Parathyroid adenoma (tissue), 2 donors: ENCODE measurements around the gene YBEY.

Experiments
- H2AFZ ChIP-seq: fragments of 300-600 bp; sonication (generic); one replicate; pipeline ENCODE4 v1.7.0; 2017; ENCODE audit warnings: antibody characterized with exemption, mild to moderate bottlenecking
- H3K27ac ChIP-seq: fragments of 300-600 bp; sonication (generic); one replicate; pipeline ENCODE4 v1.7.0; 2017
- H3K27me3 ChIP-seq: fragments of 300-600 bp; sonication (generic); one replicate; pipeline ENCODE4 v1.7.0; 2017; ENCODE audit warnings: low read length; ENCODE audit not compliant: control insufficient read depth, insufficient read depth
- H3K36me3 ChIP-seq: fragments of 300-600 bp; sonication (generic); one replicate; pipeline ENCODE4 v1.7.0; 2017; ENCODE audit warnings: low read length; ENCODE audit not compliant: control insufficient read depth, insufficient read depth
- H3K4me1 ChIP-seq: fragments of 300-600 bp; sonication (generic); one replicate; pipeline ENCODE4 v1.7.0; 2017; ENCODE audit warnings: control low read depth
- H3K4me2 ChIP-seq: fragments of 300-600 bp; sonication (generic); one replicate; pipeline ENCODE4 v1.7.0; 2017; ENCODE audit warnings: low read length
- H3K4me3 ChIP-seq: fragments of 300-600 bp; sonication (generic); one replicate; pipeline ENCODE4 v1.7.0; 2017; ENCODE audit warnings: low read depth, low read length
- H3K79me2 ChIP-seq: fragments of 300-600 bp; sonication (generic); one replicate; pipeline ENCODE4 v1.7.0; 2017; ENCODE audit warnings: control low read depth
- H3K9ac ChIP-seq: fragments of 300-600 bp; sonication (generic); one replicate; pipeline ENCODE4 v1.7.0; 2017; ENCODE audit warnings: mild to moderate bottlenecking
- H3K9me3 ChIP-seq: fragments of 300-600 bp; sonication (generic); one replicate; pipeline ENCODE4 v1.7.0; 2017; ENCODE audit warnings: low read length; ENCODE audit not compliant: control insufficient read depth
- TF ChIP-seq, protein P1 (sequence below): fragments of 300-600 bp; sonication (generic); IDR thresholded peaks from one replicate; pipeline ENCODE4 v1.7.0; 2017; ENCODE audit warnings: antibody characterized with exemption, mild to moderate bottlenecking
- donor health status: primary hyperparathyroidism.

Gene YBEY

GRCh38 chr21:46344219-46344915 lies 58.2 kb downstream of the YBEY start:
- H2AFZ ChIP-seq = no peak overlapping the region
- H3K9me3 ChIP-seq = no peaks in the 10 kb centered on the region
- no peaks in the 10 kb centered on the region for H3K36me3 ChIP-seq
- H3K27me3 ChIP-seq = no peaks in the 10 kb centered on the region
- no peak overlapping the region for H3K9ac ChIP-seq
- H3K4me1 ChIP-seq = no peaks in the 10 kb centered on the region
- TF ChIP-seq, protein P1, sequence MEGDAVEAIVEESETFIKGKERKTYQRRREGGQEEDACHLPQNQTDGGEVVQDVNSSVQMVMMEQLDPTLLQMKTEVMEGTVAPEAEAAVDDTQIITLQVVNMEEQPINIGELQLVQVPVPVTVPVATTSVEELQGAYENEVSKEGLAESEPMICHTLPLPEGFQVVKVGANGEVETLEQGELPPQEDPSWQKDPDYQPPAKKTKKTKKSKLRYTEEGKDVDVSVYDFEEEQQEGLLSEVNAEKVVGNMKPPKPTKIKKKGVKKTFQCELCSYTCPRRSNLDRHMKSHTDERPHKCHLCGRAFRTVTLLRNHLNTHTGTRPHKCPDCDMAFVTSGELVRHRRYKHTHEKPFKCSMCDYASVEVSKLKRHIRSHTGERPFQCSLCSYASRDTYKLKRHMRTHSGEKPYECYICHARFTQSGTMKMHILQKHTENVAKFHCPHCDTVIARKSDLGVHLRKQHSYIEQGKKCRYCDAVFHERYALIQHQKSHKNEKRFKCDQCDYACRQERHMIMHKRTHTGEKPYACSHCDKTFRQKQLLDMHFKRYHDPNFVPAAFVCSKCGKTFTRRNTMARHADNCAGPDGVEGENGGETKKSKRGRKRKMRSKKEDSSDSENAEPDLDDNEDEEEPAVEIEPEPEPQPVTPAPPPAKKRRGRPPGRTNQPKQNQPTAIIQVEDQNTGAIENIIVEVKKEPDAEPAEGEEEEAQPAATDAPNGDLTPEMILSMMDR = no peak
- no peak overlapping the region for H3K4me3 ChIP-seq
- no peak overlapping the region for H3K27ac ChIP-seq
- no peaks in the 10 kb centered on the region for H3K79me2 ChIP-seq
- no peak overlapping the region for H3K4me2 ChIP-seq

DNA sequence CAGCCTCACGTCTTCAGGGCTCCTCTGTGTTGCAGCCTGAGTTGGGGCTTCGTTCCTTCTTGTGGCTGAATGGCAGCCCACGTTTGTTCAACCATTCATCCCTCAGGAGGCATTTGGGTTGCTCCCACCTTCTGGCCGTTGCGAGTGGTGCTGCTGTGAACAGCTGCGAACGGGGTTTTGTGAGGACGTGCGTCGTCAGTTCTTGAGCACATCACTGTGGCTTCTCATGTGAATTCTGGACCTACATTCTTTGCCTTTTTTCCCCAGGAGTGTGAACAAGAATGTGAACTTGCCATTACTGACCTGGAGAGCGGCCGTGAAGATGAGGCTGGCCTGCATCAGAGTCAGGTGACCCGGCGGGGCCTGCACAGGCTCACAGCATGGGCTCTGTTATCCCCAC lies 59.7 kb downstream of the YBEY start:
- no peak overlapping the region for H3K9ac ChIP-seq
- H3K36me3 ChIP-seq = no peaks in the 10 kb centered on the region
- H3K4me2 ChIP-seq = no peak overlapping the region
- H3K79me2 ChIP-seq = no peaks in the 10 kb centered on the region
- H3K4me1 ChIP-seq = no peaks in the 10 kb centered on the region
- H3K4me3 ChIP-seq = no peak overlapping the region
- H3K27me3 ChIP-seq = no peaks in the 10 kb centered on the region
- no peak overlapping the region for H3K27ac ChIP-seq
- no peaks in the 10 kb centered on the region for H3K9me3 ChIP-seq
- no peak overlapping the region for H2AFZ ChIP-seq
- TF ChIP-seq, protein P1 = no peak

DNA sequence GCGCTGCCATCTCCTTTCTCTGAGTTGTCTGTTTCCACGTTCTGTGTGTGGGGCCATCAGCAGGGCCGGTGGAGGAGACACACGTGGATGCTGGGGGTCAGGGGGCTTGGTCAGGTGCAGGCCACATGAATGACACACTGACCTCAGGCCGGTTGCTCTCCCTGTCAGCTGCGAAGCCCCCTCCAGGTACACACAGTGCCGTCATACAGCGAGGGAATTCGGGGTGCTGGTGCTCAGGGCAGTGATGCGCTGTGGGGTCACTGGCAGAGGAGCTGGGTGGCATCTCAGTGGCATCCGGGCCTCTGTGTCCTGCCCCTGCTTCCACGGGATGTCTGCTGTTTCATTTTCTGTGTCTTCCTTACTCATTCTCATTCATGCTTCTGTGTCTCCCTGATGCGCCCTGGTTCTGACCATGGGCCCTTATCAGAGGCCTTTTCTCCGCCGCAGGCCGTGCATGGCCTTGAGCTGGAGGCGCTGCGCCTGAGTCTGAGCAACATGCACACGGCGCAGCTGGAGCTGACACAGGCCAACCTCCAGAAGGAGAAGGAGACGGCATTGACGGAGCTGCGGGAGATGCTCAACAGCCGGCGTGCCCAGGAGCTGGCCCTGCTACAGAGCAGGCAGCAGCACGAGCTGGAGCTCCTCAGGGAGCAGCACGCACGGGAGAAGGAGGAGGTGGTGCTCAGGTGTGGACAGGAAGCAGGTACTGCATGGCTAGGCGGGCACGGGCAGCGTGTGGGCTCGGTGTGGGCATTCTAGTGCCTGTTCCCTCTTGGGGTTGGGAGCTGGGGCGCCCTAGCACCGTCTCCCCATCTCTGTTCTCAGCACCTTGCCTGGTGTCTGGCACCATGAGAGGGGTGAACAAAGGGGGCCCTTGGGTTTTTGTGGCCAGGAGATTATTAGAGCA lies 60.4 kb downstream of the YBEY start:
- Histone ChIP-seq H2AFZ (no peak overlapping the region), H3K9me3 (no peaks in the 10 kb centered on the region), H3K27me3 (no peaks in the 10 kb centered on the region), H3K9ac (no peak overlapping the region), H3K4me1 (no peaks in the 10 kb centered on the region), H3K27ac (no peak overlapping the region), H3K4me3 (no peak overlapping the region), H3K79me2 (no peaks in the 10 kb centered on the region), H3K4me2 (no peak overlapping the region), H3K36me3 (no peaks in the 10 kb centered on the region)
- TF ChIP-seq, protein P1 = no peak

- Histone ChIP-seq H2AFZ (no peak overlapping the region), H3K4me1 (no peaks in the 10 kb centered on the region), H3K9me3 (no peaks in the 10 kb centered on the region), H3K4me2 (no peak overlapping the region), H3K36me3 (no peaks in the 10 kb centered on the region), H3K9ac (no peak overlapping the region), H3K27ac (no peak overlapping the region), H3K79me2 (no peaks in the 10 kb centered on the region), H3K4me3 (no peak overlapping the region), H3K27me3 (no peaks in the 10 kb centered on the region)
- TF ChIP-seq, protein P1 = no peak
Measured at GRCh38 chr21:46347203-46347550, 61.0 kb downstream of the YBEY start.
